Jurkat, Clone E6-1 (cell line): ENCODE results near the gene GALNT10.

Experiments used
- DNase-seq: peaks from one replicate; pipeline ENCODE4 v3.0.0-alpha.2; 2011; ENCODE audit warnings: low read depth, low spot score
- H3K4me3 ChIP-seq: 2 replicates; pipeline ENCODE4 v1.5.1; 2011; ENCODE audit warnings: mild to moderate bottlenecking, low read length, control low read depth, moderate library complexity

The GALNT10 gene

DNA sequence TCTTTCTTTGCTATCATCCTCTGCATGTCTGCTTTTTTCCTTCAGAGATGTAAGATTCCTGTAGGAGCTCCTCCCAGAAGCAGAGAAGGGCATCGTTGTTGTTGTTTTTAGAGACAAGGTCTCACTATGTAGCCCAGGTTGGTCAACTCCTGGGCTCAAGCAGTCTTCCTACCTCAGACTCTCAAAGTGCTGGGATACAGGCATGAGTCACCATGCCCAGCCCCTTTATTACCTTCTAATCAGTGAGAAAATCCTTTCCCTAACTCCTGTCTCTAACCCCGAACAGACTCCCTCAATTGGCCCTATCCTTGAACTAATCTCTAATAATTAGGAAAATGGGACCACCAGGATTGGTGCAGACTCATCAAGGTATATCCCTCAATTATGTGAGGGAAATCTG lies 64.4 kb downstream of the GALNT10 start:
- H3K4me3 ChIP-seq, result no peak overlapping the region
- no peak for DNase-seq

DNA sequence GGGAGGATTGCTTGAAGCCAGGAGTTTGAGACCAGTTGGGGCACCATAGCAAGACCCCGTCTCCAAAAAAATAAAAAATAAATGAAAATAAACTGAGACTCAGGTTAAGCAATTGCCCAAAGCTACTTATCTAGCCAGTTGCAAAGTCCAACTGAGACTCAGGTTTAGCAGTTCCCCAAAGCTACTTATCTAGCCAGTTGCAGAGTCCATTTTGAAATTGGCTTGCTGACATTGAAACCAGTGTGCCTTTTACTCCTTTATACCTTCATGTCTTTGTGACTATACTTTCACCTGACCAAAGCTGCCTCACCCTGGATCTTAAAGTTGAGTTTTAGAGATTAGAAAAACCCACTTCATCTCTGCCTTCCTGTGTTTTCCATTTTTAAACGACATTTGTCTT lies 66.5 kb downstream of the GALNT10 start:
- DNase-seq, result no peak
- H3K4me3 ChIP-seq, result no peak overlapping the region

DNA sequence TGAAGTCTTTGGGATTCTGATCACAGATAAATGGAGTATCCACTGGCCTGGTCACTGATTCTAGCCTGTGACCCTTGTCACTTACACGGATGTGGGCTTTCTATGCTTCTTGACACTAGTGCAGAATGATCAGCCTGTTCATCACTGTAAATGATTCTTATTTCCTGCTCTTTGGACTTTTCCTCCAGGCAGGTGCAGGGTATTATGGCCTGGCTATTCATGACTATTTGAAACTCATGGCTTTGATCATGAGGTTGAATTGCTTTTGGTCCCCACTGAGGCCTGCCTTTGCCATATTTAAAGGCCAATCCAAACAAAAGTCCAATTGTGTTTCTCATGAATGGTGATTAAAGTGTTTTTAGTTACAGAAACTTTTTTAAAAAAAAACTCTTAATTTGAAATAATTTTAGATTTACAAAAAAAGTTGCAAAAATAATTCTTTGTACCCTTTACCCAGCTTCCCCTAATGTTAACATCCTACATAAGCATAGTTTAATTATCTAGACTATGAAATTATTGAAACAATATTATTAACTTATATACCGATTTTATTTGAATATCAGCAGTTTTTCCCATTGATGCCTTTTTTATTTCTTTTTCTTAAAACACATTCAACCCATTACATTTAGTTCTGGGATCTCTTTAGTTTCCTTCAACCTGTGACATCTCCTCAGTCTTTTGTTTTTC lies 68.1 kb downstream of the GALNT10 start:
- H3K4me3 ChIP-seq, result no peak overlapping the region
- no peak for DNase-seq

DNA sequence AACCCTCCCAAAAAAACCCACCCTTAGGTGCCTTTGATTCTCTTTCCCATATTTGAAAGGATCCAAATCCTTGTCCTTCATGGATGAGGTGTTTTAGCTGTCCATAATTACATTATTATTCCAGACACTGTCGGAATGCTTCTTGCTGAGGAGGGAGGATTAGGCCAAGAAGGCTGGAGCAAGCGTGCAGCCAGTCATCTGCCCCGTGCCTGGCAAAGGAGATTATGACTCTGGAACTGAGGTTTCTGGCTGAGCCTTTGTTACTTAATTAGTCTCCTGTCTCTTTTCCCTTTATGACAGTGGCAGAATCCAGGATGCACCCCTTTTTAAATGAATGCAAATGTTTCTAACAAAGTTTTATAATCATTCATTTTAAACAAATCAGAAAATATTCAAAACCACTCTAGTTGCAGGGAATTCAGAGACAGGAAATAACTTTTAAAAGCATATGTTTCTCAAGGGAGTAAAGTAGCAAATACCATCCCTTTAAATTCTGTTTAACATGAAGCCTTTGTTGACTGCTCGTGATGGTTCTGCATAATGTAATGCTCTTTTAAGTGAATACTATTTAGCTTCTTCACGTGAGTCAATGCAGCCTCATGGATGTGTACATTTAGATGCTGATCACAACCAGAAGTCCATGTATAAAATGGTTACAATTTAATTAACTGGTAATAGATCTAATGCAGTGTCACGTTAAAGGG lies 69.8 kb downstream of the GALNT10 start:
- no peak for DNase-seq
- H3K4me3 ChIP-seq, result no peak overlapping the region

DNA sequence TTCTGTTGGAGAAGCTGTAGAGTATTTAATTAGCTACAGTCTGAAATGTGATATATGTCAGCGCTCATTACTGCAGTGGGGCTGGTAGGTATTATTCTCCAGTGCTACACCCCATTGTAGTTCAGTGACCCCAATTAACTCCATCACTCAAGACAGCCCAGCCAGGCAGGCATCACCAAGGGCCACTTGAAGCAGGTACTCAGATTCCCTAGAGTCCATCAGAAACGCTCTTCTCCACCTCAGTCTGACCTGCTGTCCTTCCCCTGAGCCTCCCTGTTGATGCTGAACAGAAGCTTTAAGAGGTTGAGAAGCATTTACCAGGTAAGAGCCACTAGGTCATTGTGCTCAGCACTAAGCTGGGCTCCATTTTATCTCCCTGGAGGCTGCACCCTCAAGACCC lies 71.8 kb downstream of the GALNT10 start:
- no peak overlapping the region for H3K4me3 ChIP-seq
- no peak for DNase-seq

DNA sequence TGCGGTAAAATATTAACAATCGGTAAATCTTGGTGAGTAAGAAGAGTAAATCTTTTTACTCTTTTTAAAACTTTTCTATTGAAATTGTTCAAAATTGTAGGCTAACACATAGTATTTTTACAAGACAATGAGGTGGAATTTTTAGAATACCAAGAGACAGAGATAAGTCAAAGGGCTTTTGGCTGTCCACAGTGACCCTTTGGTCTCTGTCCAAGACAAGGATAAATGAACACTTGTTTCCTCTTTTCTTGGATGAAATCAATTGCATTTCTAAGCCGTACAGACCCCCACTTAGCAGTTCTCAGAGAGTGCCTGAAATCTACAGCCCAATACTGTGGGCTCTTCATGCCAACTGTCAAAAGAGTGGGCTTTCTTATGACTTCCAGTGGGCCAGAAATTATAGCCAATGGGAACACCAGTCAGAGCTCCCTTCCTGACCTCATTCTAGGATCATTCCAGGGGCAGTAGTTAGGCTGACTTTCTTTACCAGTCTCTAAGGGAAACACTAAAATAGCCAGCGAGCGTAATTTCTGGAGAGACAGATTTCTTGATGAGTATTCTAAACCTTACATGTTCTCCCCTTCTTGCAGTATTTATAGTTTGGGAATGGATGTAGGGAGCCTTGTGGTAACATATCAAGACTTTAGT lies 74.1 kb downstream of the GALNT10 start:
- no peak overlapping the region for H3K4me3 ChIP-seq
- DNase-seq, result no peak

DNA sequence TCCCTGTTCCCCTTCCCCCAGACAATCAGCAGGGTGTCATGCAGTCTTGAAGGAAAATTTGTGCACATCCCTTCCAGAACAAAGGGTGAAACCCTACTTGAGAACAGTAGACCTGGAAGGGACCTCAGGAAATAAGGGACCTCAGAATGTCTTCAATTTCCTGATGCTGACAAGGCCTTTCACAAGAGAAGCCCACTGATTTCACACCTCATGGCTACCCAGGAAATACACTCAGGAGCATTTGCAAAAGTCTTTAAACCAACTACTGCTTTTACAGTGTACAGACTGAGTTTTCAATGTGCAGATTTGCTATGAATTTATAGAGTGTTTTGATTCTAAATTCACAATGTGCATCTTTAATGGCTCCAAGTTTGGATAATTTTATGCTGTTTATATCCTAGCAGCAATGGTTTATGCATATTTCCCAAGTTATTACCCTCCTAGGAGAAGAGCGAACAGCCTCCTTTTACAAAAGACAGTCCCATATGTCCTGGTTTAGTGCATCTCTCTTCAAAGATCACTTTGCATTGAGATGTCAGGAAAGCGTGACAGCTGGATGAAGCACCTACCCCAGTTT lies 74.8 kb downstream of the GALNT10 start:
- DNase-seq, result no peak
- no peak overlapping the region for H3K4me3 ChIP-seq

DNA sequence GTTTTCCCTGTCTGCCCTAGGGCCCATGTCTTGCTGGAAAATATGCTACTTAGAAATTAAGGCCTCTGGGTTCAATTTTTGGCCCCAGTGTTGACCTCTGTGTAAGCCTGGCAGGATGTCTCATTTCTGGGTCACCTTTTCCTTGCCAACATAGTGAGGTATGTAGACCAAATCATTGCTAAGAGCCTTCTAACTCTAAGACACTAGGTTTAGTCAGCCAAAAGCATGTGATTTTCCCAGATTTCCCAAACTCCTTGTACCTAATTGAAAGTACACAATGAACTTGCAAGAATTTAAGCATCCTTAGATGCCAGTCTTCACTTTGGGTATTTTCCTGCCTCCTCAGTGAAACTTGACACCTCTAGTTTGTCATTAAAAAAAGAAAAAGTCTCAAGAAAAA lies 77.0 kb downstream of the GALNT10 start:
- no peak for DNase-seq
- no peak overlapping the region for H3K4me3 ChIP-seq

DNA sequence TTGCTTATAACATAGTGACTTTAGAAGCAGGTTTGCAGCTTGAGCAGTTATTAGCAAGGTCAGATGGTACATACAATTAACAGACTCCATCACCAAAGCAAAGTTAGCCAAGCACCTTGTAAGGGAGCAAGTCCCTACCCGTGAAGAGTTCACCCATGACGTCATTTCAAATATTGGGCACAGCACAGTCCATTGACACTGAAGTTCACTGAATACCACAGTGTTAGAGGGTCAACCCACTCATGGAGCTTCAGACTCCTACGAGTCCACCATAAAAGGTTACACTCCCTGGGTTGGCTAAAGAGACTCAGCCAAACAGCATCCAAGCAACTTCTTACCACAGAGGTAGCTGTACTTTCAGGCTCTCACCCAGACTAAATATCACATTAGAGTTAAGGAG lies 77.5 kb downstream of the GALNT10 start:
- no peak for DNase-seq
- H3K4me3 ChIP-seq, result no peak overlapping the region

DNA sequence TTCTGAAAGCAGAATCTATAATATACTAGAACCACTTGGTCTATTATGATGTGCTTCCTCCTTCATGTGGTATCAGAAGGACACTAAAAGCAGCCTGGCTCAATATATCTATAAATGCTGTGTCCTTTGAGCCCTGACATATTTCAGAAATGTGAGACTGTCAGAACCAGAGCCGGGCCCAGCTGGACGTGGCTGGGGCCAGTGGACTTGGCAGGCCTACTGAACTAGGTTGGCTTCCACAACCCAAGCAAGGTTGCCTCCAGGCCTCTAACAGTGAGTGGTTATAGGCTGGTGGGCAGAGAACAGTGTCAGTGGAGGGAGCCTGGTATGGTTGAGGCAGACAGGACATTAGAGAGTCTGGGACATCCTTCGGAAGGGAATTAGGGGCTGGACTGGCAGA lies 78.9 kb downstream of the GALNT10 start:
- no peak overlapping the region for H3K4me3 ChIP-seq
- DNase-seq, result no peak

DNA sequence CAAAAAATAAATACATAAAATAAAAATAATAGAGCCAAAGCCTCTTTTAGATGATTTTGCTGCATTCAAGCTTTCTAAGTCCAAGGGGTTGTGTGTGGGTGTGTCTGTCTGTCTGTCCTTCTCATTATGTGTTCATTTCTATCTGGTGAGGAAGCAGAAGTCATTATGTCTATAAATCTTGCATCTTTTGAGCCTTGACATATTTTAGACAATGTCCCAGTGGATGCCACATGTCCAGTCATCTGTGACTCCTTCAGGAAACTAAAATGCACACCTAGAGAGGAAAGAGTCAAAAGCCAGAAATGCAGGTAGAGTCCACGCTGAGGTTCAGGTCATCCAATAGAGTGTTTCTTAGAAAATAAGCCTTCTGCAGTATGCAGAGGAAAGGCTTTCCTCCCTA lies 80.9 kb downstream of the GALNT10 start:
- no peak overlapping the region for H3K4me3 ChIP-seq
- DNase-seq, result no peak

DNA sequence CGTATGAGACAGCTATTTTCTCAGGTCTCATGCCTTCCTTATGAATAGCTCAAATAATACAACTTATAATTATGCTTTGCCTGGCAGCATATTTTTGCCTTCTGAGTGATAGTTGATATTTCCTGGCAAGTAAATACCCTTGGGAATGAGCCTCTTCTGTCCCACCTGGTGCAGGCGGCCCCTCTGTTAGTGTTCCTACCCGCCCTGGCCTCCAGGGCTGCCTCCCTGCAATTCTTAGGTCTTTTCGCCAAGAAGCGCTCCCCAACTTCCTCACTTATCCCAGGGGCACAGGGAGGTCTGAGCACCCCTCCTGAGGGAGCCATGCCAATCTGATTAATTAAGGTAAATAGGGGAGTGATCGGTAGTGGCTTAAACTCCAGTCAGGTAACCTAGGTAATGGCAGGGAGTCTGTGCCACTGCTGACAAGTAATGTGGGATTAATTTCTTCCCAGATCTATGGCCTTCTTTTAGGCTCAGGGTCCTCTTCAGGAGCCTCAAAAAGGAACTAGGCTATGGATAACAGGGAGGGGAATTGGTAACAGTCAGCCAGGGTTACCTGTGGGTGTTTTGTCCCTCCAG lies 81.5 kb downstream of the GALNT10 start:
- H3K4me3 ChIP-seq, result no peak overlapping the region
- DNase-seq, result no peak

DNA sequence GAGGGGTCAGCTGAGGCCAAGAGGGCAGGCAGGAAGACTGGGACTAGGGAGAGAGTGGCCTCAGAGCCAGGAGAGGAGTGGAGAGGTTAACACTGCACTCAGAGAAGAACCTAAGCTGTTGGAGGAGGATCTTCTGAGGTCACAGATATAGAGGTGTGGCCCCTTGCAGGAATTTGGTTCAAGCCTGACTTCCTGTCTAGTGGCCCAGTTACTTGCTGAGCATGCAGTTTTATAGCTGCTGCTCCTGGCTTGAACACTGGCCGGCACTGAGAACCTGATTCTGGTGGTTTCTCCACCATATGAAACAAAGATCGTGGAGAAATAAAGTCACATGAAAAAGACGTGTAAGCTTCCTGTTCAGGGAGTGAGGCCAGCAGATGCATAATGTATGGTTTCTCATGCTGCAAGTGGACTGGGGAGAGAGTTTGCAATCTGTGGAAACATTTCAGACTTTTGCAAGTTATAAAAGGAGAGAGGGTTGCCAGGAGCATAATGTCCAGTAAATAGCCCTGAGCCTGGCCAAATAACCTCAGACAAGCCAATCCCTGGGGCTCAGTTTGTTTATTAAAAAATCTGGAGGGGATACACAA lies 82.6 kb downstream of the GALNT10 start:
- no peak for DNase-seq

DNA sequence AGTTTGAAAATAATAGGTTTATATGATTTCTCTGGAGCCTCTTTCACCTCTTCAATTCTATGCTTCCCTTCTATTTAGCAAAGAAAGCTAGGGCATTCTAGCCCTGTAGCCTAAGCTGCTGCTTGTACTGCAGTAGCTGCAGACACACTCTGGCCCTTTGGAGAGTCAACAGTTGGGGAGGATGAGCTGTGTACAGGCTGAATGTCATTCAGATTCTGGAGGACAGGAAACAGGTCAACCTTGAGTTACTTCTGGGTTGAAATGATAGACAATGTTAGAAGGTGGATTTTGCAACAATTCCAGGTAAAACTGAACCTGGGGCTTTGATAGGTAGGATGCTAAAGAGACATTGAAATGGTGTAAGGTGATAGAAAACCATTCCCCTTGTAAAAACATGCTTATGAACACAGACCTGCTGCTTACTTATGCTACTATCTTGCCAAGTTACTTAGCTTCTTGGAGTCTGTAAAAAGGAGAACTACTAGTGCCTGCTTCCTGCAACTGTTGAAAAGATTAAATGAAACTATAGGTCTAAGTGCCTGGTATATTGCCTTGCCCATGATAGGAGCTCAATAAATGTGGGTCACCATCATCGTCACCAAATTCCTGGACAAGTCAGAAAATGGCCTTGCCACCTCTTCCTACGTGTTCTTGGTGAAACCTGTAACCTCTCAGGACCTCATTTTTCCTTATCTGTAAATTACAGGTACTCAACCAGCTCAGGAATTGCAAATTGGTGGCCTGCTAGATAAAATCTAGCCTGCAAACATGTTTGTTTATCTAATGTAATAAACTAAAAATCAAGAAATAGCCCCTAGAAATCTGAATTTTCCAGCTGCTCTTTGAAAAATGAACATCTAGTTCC lies 83.7 kb downstream of the GALNT10 start:
- DNase-seq, result no peak
- H3K4me3 ChIP-seq, result no peak overlapping the region

More for the DNA sequence above, 82.6 kb downstream of the GALNT10 start:
- no peak overlapping the region for H3K4me3 ChIP-seq

DNA sequence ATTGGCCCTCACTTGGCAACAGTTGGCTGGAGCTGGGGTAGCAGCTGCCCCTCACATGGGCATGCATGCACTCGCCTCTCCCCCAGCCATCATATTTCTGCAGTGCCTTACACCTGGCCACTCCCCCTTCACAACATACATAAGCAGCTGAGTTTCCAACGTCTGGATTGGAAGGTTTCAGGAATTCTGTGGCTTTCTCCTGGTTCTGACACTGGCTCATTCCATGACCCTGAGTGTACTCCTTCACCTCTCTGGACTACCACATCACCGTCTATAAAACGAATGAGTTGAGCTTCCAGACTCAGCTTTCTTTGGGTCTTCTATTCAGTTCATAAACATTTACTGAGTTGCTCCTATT lies 84.3 kb downstream of the GALNT10 start:
- no peak for DNase-seq
- no peak overlapping the region for H3K4me3 ChIP-seq

DNA sequence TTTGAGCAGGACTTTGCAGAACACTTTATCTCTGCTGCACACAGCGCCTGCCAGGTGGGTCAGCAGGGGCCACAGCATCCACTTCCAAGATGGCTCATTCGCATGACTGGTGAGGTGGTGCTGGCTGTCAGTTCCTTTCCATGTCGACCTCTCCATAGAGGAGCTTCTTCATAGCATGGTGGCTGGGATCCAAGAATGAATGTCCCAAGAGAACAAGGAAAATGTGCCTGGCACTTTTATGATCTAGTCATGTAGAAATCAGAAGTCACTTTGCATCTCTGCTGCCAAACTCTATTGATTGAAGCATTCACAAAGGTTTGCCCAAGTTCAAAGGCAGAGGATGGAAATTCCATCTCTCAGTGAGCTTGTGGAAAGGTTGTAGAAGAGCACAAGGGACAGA lies 85.0 kb downstream of the GALNT10 start:
- DNase-seq, result no peak
- H3K4me3 ChIP-seq, result no peak overlapping the region

DNA sequence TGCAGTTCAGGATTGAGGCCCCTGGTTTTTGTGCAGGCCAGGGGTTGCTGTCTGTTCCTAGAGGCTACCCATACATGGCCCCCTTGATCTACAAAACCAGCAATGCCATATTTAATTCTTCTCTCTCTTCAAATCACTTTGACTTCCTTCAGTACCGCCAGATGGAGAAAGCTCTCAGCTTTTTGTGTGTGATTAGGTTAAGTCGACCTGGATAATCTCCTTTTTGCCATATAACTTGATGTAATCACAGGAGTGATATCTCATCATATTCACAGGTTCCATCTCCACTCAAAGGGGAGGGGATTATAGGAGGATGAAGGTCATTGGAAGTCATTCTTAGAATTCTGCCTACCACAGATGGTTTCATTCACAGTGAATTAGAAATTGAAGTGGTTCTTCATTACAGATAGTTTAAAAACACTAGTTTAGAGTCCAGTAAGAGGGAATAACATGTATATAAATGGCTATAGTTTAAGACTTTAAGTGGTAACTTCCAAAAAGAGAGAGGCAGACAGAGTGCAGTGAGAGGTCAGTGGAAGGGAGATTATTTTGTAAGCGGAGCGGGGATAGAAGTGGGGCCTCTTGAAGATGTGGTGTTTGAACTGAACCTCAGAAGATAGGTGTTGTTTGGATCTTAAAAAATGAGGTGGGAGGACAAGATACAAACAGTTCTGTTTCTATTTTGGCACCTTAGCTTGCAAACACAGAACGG lies 85.9 kb downstream of the GALNT10 start:
- no peak overlapping the region for H3K4me3 ChIP-seq
- DNase-seq, result no peak

DNA sequence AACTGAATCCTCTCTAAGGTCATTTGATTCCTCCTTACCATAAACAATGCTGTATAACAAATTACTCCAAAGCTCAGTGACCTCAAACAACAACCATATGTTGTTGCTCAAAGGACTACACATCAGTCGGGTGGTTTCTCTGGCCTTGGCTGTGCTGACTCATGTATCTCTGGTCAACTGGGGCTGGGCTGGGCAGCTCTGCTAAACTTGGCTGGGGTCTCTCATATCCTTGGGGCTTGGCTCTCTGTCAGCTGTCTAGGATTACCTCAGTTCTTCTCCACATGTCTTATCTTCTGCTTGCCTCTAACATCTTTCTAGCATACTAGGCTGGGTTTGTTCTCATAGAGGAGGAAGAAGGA lies 86.4 kb downstream of the GALNT10 start:
- no peak overlapping the region for H3K4me3 ChIP-seq
- DNase-seq, result no peak
